IMR-90 (cell line): ENCODE results near the gene UMOD. TPM values are rescaled to one million over a fixed set of nuclear protein-coding genes. Genes with fewer than 3 reads are reported as not detected.

Experiments
- ATAC-seq: fragments of 200-7000 bp; cut with Tn5 transposase; 2 replicates; pipeline ENCODE4 v1.9.1; 2020; ENCODE audit warnings: low read depth, mild to moderate bottlenecking, moderate library complexity
- BruUV-seq: library from RNA; stranded (reverse); fragments of 400-500 nt; replicated peaks from 2 replicates; lab custom pipeline; 2021; lab: Mats Ljungman, UMichigan
- CTCF ChIA-PET: fragments of 300-600 bp; formaldehyde crosslinking; extraction: SDS; loops from one replicate; lab custom pipeline; 2021; ENCODE audit warnings: antibody characterized with exemption; lab: Yijun Ruan, JAX
- POLR2A ChIA-PET: fragments of 300-600 bp; sonication (Branson Sonifier 250); formaldehyde crosslinking; loops from one replicate; lab custom pipeline; 2022; ENCODE audit warnings: antibody characterized with exemption; ENCODE audit not compliant: unreplicated experiment; lab: Charles Lee
- DNase-seq: peaks from one replicate; pipeline ENCODE4 v3.0.0; 2013
- H2AFZ ChIP-seq: replicated peaks from 2 replicates; pipeline ENCODE3; 2013; ENCODE audit warnings: low read length, mild to moderate bottlenecking; ENCODE audit not compliant: poor library complexity
- H2AK5ac ChIP-seq: 2 replicates; pipeline ENCODE4 v1.6.1; 2013; ENCODE audit warnings: low read depth, low read length, inconsistent platforms
- H2AK9ac ChIP-seq: replicated peaks from 2 replicates; pipeline ENCODE3; 2013; ENCODE audit warnings: mild to moderate bottlenecking, low read depth, low read length, moderate library complexity; ENCODE audit not compliant: poor library complexity
- H2BK120ac ChIP-seq: 2 replicates; pipeline ENCODE4 v1.6.1; 2013; ENCODE audit warnings: low read depth, low read length, inconsistent platforms
- H2BK15ac ChIP-seq: 3 replicates; pipeline ENCODE4 v1.6.1; 2013; ENCODE audit warnings: low read depth, low read length, inconsistent platforms
- H2BK20ac ChIP-seq: 2 replicates; pipeline ENCODE4 v1.6.1; 2013; ENCODE audit warnings: low read depth, mild to moderate bottlenecking, inconsistent platforms, low read length, moderate library complexity
- H2BK5ac ChIP-seq: 2 replicates; pipeline ENCODE4 v1.6.1; 2013; ENCODE audit warnings: mild to moderate bottlenecking, low read depth, low read length, inconsistent platforms; ENCODE audit not compliant: poor library complexity, severe bottlenecking
- H3K14ac ChIP-seq: replicated peaks from 2 replicates; pipeline ENCODE4 v1.6.1; 2013; ENCODE audit warnings: low read depth, low read length, inconsistent platforms
- H3K18ac ChIP-seq: 2 replicates; pipeline ENCODE4 v1.6.1; 2013; ENCODE audit warnings: low read depth, low read length, control low read depth
- H3K23ac ChIP-seq: 2 replicates; pipeline ENCODE4 v1.6.1; 2013; ENCODE audit warnings: low read depth, low read length, inconsistent platforms
- H3K27ac ChIP-seq: 2 replicates; pipeline ENCODE4 v1.5.1; 2013; ENCODE audit warnings: mild to moderate bottlenecking, control low read depth, low read length; ENCODE audit not compliant: insufficient read depth
- H3K27me3 ChIP-seq: 2 replicates; pipeline ENCODE4 v1.6.1; 2013; ENCODE audit warnings: low read length; ENCODE audit not compliant: control insufficient read depth, insufficient read depth
- H3K36me3 ChIP-seq: 2 replicates; pipeline ENCODE4 v1.6.1; 2013; ENCODE audit warnings: low read length, mixed read lengths; ENCODE audit not compliant: control insufficient read depth, insufficient read depth
- H3K4ac ChIP-seq: 2 replicates; pipeline ENCODE4 v1.6.1; 2013; ENCODE audit warnings: low read depth, low read length, inconsistent platforms
- H3K4me1 ChIP-seq: 2 replicates; pipeline ENCODE4 v1.6.1; 2013; ENCODE audit warnings: low read length, mixed read lengths; ENCODE audit not compliant: control insufficient read depth, insufficient read depth
- H3K4me2 ChIP-seq: 2 replicates; pipeline ENCODE4 v1.6.1; 2013; ENCODE audit warnings: low read depth, mild to moderate bottlenecking, control low read depth, low read length, moderate library complexity
- H3K4me3 ChIP-seq: 2 replicates; pipeline ENCODE4 v1.5.1; 2013; ENCODE audit warnings: low read depth, mild to moderate bottlenecking, control low read depth, low read length, moderate library complexity; ENCODE audit not compliant: insufficient read depth
- H3K56ac ChIP-seq: 2 replicates; pipeline ENCODE4 v1.6.1; 2013; ENCODE audit warnings: low read length, inconsistent platforms; ENCODE audit not compliant: insufficient read depth; ENCODE audit errors: extremely low read depth
- H3K79me1 ChIP-seq, 2 experiments: 2 replicates each; pipeline ENCODE4 v1.6.1; 2013; ENCODE audit warnings: low read length in 2 of 2, inconsistent platforms in 1 of 2, low read depth in 1 of 2
- H3K9ac ChIP-seq: 2 replicates; pipeline ENCODE4 v1.6.1; 2013; ENCODE audit warnings: low read depth, low read length, control low read depth
- H3K9me1 ChIP-seq: 2 replicates; pipeline ENCODE4 v1.6.1; 2013; ENCODE audit warnings: low read length, inconsistent platforms; ENCODE audit not compliant: insufficient read depth
- H3K9me3 ChIP-seq: 2 replicates; pipeline ENCODE4 v1.6.1; 2013; ENCODE audit warnings: low read length; ENCODE audit not compliant: control insufficient read depth, insufficient read depth
- H4K20me1 ChIP-seq: 2 replicates; pipeline ENCODE4 v1.6.1; 2013; ENCODE audit warnings: low read length, inconsistent platforms; ENCODE audit not compliant: insufficient read depth
- H4K5ac ChIP-seq: 2 replicates; pipeline ENCODE4 v1.6.1; 2013; ENCODE audit warnings: mild to moderate bottlenecking, low read depth, low read length, control low read depth
- H4K8ac ChIP-seq, 2 experiments: 2 replicates each; pipeline ENCODE4 v1.6.1; 2013; ENCODE audit warnings: low read depth in 2 of 2, low read length in 2 of 2, control low read depth in 1 of 2, inconsistent platforms in 1 of 2
- H4K91ac ChIP-seq: 2 replicates; pipeline ENCODE4 v1.6.1; 2013; ENCODE audit warnings: low read depth, low read length, inconsistent platforms; ENCODE audit not compliant: insufficient read depth
- BHLHE40 ChIP-seq: fragments of 150-350 bp; IDR thresholded peaks from 2 replicates; pipeline ENCODE4 v1.6.1; 2016; ENCODE audit warnings: mild to moderate bottlenecking, low read depth, low read length
- FOS ChIP-seq: fragments of 150-350 bp; IDR thresholded peaks from 2 replicates; pipeline ENCODE4 v1.6.1; 2016; ENCODE audit warnings: low read depth, low read length
- MAFK ChIP-seq: IDR thresholded peaks from 2 replicates; pipeline ENCODE4 v1.6.1; 2012; ENCODE audit warnings: low read depth, low read length, improper control_type of control experiment
- MAZ ChIP-seq: IDR thresholded peaks from 2 replicates; pipeline ENCODE4 v1.6.1; 2012; ENCODE audit warnings: low read depth, mild to moderate bottlenecking, low read length, improper control_type of control experiment, moderate library complexity, borderline replicate concordance
- MXI1 ChIP-seq: IDR thresholded peaks from 2 replicates; pipeline ENCODE4 v1.6.1; 2012; ENCODE audit warnings: low read depth, mild to moderate bottlenecking, low read length, moderate library complexity, borderline replicate concordance
- NFE2L2 ChIP-seq: fragments of 150-350 bp; IDR thresholded peaks from 2 replicates; pipeline ENCODE4 v1.6.1; 2016; ENCODE audit warnings: low read depth, mild to moderate bottlenecking, low read length
- POLR2A ChIP-seq: IDR thresholded peaks from 2 replicates; pipeline ENCODE4 v1.6.1; 2012; ENCODE audit warnings: mild to moderate bottlenecking, low read depth, low read length
- RCOR1 ChIP-seq: IDR thresholded peaks from 2 replicates; pipeline ENCODE4 v1.6.1; 2012; ENCODE audit warnings: mild to moderate bottlenecking, low read length, improper control_type of control experiment; ENCODE audit not compliant: insufficient replicate concordance
- RFX5 ChIP-seq: IDR thresholded peaks from 2 replicates; pipeline ENCODE4 v1.8.0; 2012; ENCODE audit warnings: low read depth, mild to moderate bottlenecking, low read length, moderate library complexity
- SMC3 ChIP-seq: fragments of 150-350 bp; IDR thresholded peaks from 2 replicates; pipeline ENCODE4 v1.6.1; 2016; ENCODE audit warnings: low read depth, mild to moderate bottlenecking, antibody characterized with exemption, low read length, moderate library complexity
- WGBS, 2 experiments: methylation state at CpG; one replicate each; pipeline versions ENCODE4 v1.1.5 to v1.1.7; 2013; ENCODE audit warnings: missing lambda C conversion rate in 2 of 2; ENCODE audit not compliant: insufficient read length in 1 of 2; ENCODE audit errors: extremely low coverage in 2 of 2; 5-methylcytosine and 5-hydroxymethylcytosine counted together
- dilution Hi-C: fragments of 300-500 bp; cut with HindIII; formaldehyde crosslinking; loops from one replicate; pipeline ENCODE4 v1.14.3; 2018; ENCODE audit warnings: low sequenced_read_pairs; ENCODE audit not compliant: unreplicated experiment
- in situ Hi-C: fragments of 300-500 bp; cut with MboI; formaldehyde crosslinking; loops from 3 replicates; pipeline ENCODE4 v1.14.3; 2019; ENCODE audit warnings: low sequenced_read_pairs, inconsistent platforms, mixed read lengths
- intact Hi-C: fragments of 100-400 bp; cut with micrococcal nuclease; formaldehyde crosslinking; loops from 2 replicates; pipeline ENCODE4 v1.10.0; 2022
- polyA plus RNA-seq, 3 experiments: library from polyadenylated mRNA; depleted of rRNA; stranded (reverse); fragments of >200 nt; gene quantifications; 2 replicates each; pipeline ENCODE4 v1.2.3, GENCODE V29; 2012; ENCODE audit warnings: low replicate concordance in 1 of 3
- total RNA-seq: library from RNA; depleted of rRNA; stranded (reverse); fragments of >200 nt; gene quantifications from 2 replicates; pipeline ENCODE4 v1.2.3, GENCODE V29; 2012
- TF ChIP-seq, protein P1 (sequence below): fragments of 150-350 bp; IDR thresholded peaks from 2 replicates; pipeline ENCODE4 v1.6.1; 2016; ENCODE audit warnings: low read depth, mild to moderate bottlenecking, low read length, moderate library complexity, borderline replicate concordance
- TF ChIP-seq, protein P2 (sequence below): conservative IDR thresholded peaks from 2 replicates; pipeline ENCODE4 v1.5.1; 2012; ENCODE audit warnings: mild to moderate bottlenecking, low read depth, low read length, improper control_type of control experiment

Gene UMOD
- total and polyA plus RNA-seq, 2 of the 4 experiments (the other 2 are of a cell fraction), result not detected

DNA sequence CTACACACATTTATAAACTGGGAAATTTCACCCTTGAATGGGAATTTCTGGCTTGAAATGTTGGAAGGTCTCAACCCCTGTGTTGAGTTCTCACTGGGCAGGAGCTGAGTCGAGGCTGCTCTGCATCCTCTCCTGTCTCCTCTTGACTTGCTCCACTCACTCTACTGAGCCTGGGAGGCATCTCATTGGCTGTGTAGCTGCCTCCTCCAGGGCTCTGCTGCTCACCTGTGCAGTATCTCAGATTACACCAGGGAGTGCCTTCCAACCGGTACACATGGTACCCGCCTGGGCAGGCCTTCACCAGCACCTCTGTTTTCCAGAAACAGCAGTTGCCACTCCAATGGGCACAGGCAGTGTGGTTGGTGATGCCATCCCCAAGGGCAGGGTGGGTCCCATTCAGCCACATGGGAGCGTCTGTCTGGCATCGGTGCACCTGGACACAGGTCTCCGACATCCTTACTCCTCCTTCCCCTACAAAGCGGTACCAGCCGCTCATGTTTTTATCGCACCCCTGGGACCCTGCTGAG is 28.9 kb downstream of the UMOD start:
- dilution Hi-C loops, result no loop called here
- H2BK5ac ChIP-seq, result no peak overlapping the region
- CTCF ChIA-PET, result no interaction called here
- no peak overlapping the region for H3K4me2 ChIP-seq
- WGBS, 2 experiments, result 67% methylated on average over 4 of the region's 9 CpGs; no CpG with 5 or more reads in 1 of the 2 experiments
- no peak overlapping the region for H2AK5ac ChIP-seq
- no peak overlapping the region for H3K4me3 ChIP-seq
- intact Hi-C loops, result no loop called here
- H3K18ac ChIP-seq, result no peak overlapping the region
- H2AK9ac ChIP-seq, result no peak overlapping the region
- H2AFZ ChIP-seq, result no peak overlapping the region
- H4K5ac ChIP-seq, result no peak overlapping the region
- H4K20me1 ChIP-seq, result no peaks in the 10 kb centered on the region
- H3K9me3 ChIP-seq, result peaks cover 17% of the 10 kb centered on the region
- H2BK20ac ChIP-seq, result no peak overlapping the region
- H3K23ac ChIP-seq, result no peak overlapping the region
- H3K14ac ChIP-seq, result no peak overlapping the region
- H3K9ac ChIP-seq, result no peak overlapping the region
- no peak overlapping the region for H3K27ac ChIP-seq
- H3K4ac ChIP-seq, result no peak overlapping the region
- TF ChIP-seq FOS, result no peak
- TF ChIP-seq, protein P1, sequence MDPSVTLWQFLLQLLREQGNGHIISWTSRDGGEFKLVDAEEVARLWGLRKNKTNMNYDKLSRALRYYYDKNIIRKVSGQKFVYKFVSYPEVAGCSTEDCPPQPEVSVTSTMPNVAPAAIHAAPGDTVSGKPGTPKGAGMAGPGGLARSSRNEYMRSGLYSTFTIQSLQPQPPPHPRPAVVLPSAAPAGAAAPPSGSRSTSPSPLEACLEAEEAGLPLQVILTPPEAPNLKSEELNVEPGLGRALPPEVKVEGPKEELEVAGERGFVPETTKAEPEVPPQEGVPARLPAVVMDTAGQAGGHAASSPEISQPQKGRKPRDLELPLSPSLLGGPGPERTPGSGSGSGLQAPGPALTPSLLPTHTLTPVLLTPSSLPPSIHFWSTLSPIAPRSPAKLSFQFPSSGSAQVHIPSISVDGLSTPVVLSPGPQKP, result no peak
- no peak for TF ChIP-seq MXI1
- no peak for TF ChIP-seq BHLHE40
- no peak for TF ChIP-seq RFX5
- TF ChIP-seq, protein P2, sequence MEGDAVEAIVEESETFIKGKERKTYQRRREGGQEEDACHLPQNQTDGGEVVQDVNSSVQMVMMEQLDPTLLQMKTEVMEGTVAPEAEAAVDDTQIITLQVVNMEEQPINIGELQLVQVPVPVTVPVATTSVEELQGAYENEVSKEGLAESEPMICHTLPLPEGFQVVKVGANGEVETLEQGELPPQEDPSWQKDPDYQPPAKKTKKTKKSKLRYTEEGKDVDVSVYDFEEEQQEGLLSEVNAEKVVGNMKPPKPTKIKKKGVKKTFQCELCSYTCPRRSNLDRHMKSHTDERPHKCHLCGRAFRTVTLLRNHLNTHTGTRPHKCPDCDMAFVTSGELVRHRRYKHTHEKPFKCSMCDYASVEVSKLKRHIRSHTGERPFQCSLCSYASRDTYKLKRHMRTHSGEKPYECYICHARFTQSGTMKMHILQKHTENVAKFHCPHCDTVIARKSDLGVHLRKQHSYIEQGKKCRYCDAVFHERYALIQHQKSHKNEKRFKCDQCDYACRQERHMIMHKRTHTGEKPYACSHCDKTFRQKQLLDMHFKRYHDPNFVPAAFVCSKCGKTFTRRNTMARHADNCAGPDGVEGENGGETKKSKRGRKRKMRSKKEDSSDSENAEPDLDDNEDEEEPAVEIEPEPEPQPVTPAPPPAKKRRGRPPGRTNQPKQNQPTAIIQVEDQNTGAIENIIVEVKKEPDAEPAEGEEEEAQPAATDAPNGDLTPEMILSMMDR, result no peak
- no peak for TF ChIP-seq RCOR1
- no peak for TF ChIP-seq POLR2A
- TF ChIP-seq SMC3, result no peak
- TF ChIP-seq MAFK, result no peak
- no peak for TF ChIP-seq MAZ
- TF ChIP-seq NFE2L2, result no peak
- no peak overlapping the region for H3K56ac ChIP-seq
- H2BK120ac ChIP-seq, result no peak overlapping the region
- no peak overlapping the region for H4K8ac ChIP-seq
- no peaks in the 10 kb centered on the region for H3K79me1 ChIP-seq
- no peaks in the 10 kb centered on the region for H3K36me3 ChIP-seq
- H2BK15ac ChIP-seq, result no peak overlapping the region
- DNase-seq (no peak), ATAC-seq (no peak)
- H3K9me1 ChIP-seq, result no peaks in the 10 kb centered on the region
- BruUV-seq, result no TSS peak
- no peaks in the 10 kb centered on the region for H3K27me3 ChIP-seq
- no peaks in the 10 kb centered on the region for H3K4me1 ChIP-seq
- POLR2A ChIA-PET, result no interaction called here
- no peak overlapping the region for H4K91ac ChIP-seq
- in situ Hi-C loops, result no loop called here
